AG09319 (cell line): ENCODE data around the gene PPP4R2.

ENCODE experiments used
- DNase-seq: peaks from one replicate; pipeline ENCODE4 v3.0.0-alpha.2; 2010; ENCODE audit warnings: low read depth; ENCODE audit errors: extremely low read depth
- CTCF ChIP-seq: IDR thresholded peaks from 2 replicates; pipeline ENCODE4 v1.5.1; 2011; ENCODE audit warnings: low read depth, mild to moderate bottlenecking, inconsistent platforms, low read length, moderate library complexity

The PPP4R2 gene

GRCh38 chr3:73098026-73098425 is 101.4 kb downstream of the PPP4R2 start:
- no peak for DNase-seq
- TF ChIP-seq CTCF = no peak

- no peak for DNase-seq
- no peak for TF ChIP-seq CTCF
These were observed 102.3 kb downstream of the PPP4R2 start for GRCh38 chr3:73098873-73099272.

GRCh38 chr3:73100741-73101559 is 104.3 kb downstream of the PPP4R2 start:
- peak; percentile 93 for TF ChIP-seq CTCF
- DNase-seq = peak; percentile 54

GRCh38 chr3:73101881-73102280 is 105.3 kb downstream of the PPP4R2 start:
- TF ChIP-seq CTCF = no peak
- DNase-seq = no peak

GRCh38 chr3:73107215-73107614 is 110.6 kb downstream of the PPP4R2 start:
- TF ChIP-seq CTCF = no peak
- DNase-seq = no peak

- no peak for DNase-seq
- no peak for TF ChIP-seq CTCF
These were observed 111.1 kb downstream of the PPP4R2 start for GRCh38 chr3:73107676-73108187.

GRCh38 chr3:73108750-73109149 is 112.1 kb downstream of the PPP4R2 start:
- no peak for DNase-seq
- TF ChIP-seq CTCF = no peak
